ENCODE data around the gene CPNE6. TPM values are rescaled to one million over a fixed set of nuclear protein-coding genes. Genes with fewer than 3 reads are reported as not detected.

CPNE6 gene
- total and polyA plus RNA-seq, 2 of the 13 experiments (the other 11 are each of a cell fraction or from before 2014, with no cell fraction given): not detected

DNA sequence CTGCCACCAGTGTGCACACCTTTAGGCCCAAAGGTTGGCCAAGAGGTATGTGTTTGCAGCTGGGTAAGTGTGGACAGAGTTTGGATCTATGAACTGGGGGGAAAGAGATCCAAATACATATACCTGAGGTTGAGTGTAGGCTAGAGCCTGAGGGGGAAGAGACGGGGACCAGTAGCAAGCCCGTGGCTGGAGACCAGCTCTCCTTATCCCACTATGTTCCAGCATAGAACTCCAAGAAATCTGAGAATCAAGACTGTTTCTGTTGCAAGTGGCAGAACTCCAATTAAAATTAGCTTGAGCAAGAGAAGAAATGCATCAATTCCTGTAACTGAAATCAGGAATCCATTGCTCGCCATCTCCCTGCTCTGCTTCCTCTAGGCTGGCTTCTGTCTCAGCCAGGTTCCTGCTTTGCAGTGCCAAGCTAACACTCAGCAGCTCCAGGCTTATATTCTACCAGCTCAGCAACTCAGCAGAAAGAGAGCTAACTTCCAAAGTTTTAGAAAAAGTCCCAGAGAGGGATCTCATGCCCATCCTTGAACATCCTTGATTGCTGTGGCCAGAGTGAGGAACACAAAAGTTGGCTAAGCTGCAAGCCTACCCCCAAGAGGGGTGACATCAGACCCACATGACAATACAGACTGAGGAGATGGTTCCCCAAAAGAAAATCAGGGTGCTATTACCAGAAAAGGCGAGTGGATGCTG lies 21.3 kb downstream of the CPNE6 start (continued):
- TF ChIP-seq ZSCAN20 (CRISPR knock-in tag; IDR thresholded peaks at IDR 0.05; ENCODE audit: borderline replicate concordance) (no peak), JARID2 (CRISPR knock-in tag; IDR thresholded peaks at IDR 0.05; ENCODE audit: insufficient replicate concordance) (no peak), KDM5A (IDR thresholded peaks at IDR 0.05; ENCODE audit: borderline replicate concordance, low read length) (no peak), SIX4 (CRISPR knock-in tag; IDR thresholded peaks at IDR 0.05) (no peak), ZNF101 (CRISPR knock-in tag; IDR thresholded peaks at IDR 0.05; ENCODE audit: borderline replicate concordance, low read depth) (no peak), CEBPG (CRISPR knock-in tag; IDR thresholded peaks at IDR 0.05) (no peak), FOXJ3 (CRISPR knock-in tag; IDR thresholded peaks at IDR 0.05; ENCODE audit: borderline replicate concordance) (peak; percentile 53; the same call in 1 of the 2 replicates), HNF4A (CRISPR knock-in tag; IDR thresholded peaks at IDR 0.05) (0 out of 2 replicates have a peak, but pooled peaks have one; percentile 16), ZNF720 (CRISPR knock-in tag; IDR thresholded peaks at IDR 0.05) (no peak), ZNF567 (CRISPR knock-in tag; IDR thresholded peaks at IDR 0.05; ENCODE audit: borderline replicate concordance) (no peak), PHF5A (CRISPR knock-in tag; IDR thresholded peaks at IDR 0.05; ENCODE audit: low read depth, unreplicated experiment) (no peak), RELA (CRISPR knock-in tag; IDR thresholded peaks at IDR 0.05) (no peak), HNRNPUL1 (IDR thresholded peaks at IDR 0.05; ENCODE audit: low read depth, low read length) (no peak), ZFP41 (CRISPR knock-in tag; IDR thresholded peaks at IDR 0.05; ENCODE audit: borderline replicate concordance) (no peak), ZBTB8A (CRISPR knock-in tag; IDR thresholded peaks at IDR 0.05; ENCODE audit: borderline replicate concordance, low read depth) (peak; percentile 94), ZNF251 (CRISPR knock-in tag; IDR thresholded peaks at IDR 0.05) (no peak), ZSCAN29 (CRISPR knock-in tag; conservative IDR thresholded peaks at IDR 0.05) (no peak), SIN3B (IDR thresholded peaks at IDR 0.05; ENCODE audit: low read length) (no peak)
- TF ChIP-seq, protein P1, sequence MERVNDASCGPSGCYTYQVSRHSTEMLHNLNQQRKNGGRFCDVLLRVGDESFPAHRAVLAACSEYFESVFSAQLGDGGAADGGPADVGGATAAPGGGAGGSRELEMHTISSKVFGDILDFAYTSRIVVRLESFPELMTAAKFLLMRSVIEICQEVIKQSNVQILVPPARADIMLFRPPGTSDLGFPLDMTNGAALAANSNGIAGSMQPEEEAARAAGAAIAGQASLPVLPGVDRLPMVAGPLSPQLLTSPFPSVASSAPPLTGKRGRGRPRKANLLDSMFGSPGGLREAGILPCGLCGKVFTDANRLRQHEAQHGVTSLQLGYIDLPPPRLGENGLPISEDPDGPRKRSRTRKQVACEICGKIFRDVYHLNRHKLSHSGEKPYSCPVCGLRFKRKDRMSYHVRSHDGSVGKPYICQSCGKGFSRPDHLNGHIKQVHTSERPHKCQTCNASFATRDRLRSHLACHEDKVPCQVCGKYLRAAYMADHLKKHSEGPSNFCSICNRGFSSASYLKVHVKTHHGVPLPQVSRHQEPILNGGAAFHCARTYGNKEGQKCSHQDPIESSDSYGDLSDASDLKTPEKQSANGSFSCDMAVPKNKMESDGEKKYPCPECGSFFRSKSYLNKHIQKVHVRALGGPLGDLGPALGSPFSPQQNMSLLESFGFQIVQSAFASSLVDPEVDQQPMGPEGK (CRISPR knock-in tag; IDR thresholded peaks at IDR 0.05): 0 out of 2 replicates have a peak, but pooled peaks have one; percentile 11
- TF ChIP-seq, protein P2, sequence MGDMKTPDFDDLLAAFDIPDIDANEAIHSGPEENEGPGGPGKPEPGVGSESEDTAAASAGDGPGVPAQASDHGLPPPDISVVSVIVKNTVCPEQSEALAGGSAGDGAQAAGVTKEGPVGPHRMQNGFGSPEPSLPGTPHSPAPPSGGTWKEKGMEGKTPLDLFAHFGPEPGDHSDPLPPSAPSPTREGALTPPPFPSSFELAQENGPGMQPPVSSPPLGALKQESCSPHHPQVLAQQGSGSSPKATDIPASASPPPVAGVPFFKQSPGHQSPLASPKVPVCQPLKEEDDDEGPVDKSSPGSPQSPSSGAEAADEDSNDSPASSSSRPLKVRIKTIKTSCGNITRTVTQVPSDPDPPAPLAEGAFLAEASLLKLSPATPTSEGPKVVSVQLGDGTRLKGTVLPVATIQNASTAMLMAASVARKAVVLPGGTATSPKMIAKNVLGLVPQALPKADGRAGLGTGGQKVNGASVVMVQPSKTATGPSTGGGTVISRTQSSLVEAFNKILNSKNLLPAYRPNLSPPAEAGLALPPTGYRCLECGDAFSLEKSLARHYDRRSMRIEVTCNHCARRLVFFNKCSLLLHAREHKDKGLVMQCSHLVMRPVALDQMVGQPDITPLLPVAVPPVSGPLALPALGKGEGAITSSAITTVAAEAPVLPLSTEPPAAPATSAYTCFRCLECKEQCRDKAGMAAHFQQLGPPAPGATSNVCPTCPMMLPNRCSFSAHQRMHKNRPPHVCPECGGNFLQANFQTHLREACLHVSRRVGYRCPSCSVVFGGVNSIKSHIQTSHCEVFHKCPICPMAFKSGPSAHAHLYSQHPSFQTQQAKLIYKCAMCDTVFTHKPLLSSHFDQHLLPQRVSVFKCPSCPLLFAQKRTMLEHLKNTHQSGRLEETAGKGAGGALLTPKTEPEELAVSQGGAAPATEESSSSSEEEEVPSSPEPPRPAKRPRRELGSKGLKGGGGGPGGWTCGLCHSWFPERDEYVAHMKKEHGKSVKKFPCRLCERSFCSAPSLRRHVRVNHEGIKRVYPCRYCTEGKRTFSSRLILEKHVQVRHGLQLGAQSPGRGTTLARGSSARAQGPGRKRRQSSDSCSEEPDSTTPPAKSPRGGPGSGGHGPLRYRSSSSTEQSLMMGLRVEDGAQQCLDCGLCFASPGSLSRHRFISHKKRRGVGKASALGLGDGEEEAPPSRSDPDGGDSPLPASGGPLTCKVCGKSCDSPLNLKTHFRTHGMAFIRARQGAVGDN (CRISPR knock-in tag; IDR thresholded peaks at IDR 0.05): no peak
- TF ChIP-seq, protein P3, sequence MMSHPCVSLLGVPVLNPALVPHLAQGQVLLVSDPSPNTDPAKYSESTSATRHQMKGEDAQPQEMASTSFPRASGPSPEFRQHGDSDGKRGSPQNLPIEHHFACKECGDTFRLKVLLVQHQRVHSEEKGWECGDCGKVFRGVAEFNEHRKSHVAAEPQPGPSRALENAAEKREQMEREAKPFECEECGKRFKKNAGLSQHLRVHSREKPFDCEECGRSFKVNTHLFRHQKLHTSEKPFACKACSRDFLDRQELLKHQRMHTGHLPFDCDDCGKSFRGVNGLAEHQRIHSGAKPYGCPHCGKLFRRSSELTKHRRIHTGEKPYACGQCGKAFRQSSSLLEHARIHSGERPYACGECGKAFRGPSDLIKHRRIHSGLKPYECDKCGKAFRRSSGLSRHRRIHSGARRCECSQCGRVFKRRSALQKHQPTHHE (CRISPR knock-in tag; IDR thresholded peaks at IDR 0.05; ENCODE audit: borderline replicate concordance): no peak

Measured in HepG2 (cell line).